Measurements from ENCODE around the gene QRICH1. TPM values are rescaled to one million over a fixed set of nuclear protein-coding genes. Genes with fewer than 3 reads are reported as not detected.

The QRICH1 gene
- total and polyA plus RNA-seq, 10 of the 15 experiments (the other 5 are each of a cell fraction or from before 2014, with no cell fraction given), result 22.2 to 116 (median 81.4) TPM

- no peak for TF ChIP-seq YBX1 (IDR thresholded peaks at IDR 0.05)
- TF ChIP-seq NR2F1 (conservative IDR thresholded peaks at IDR 0.05), result peak; percentile 7; the same call in 1 of the 2 replicates
- no peak for TF ChIP-seq USF1 (IDR thresholded peaks at IDR 0.05; ENCODE audit: borderline replicate concordance, extremely low read length, insufficient read depth, low read depth, low read length)
- TF ChIP-seq MXI1 (IDR thresholded peaks at IDR 0.05; ENCODE audit: low read depth, low read length), result peak; percentile 19; the same call in 1 of the 2 replicates
- no peak for TF ChIP-seq ETV6 (conservative IDR thresholded peaks at IDR 0.05 in 1 of 2, IDR thresholded peaks at IDR 0.05 in 1 of 2; ENCODE audit: borderline replicate concordance in 1 of 2, low read depth in 1 of 2)
- TF ChIP-seq RB1 (IDR thresholded peaks at IDR 0.05; ENCODE audit: borderline replicate concordance), result peak; percentile 69; the same call in 1 of the 2 replicates
- TF ChIP-seq POLR2A (IDR thresholded peaks at IDR 0.05; ENCODE audit: low read depth, low read length), result peak; percentile 87
- no peak for TF ChIP-seq CBX3 (IDR thresholded peaks at IDR 0.05; ENCODE audit: borderline replicate concordance, low read depth)
- TF ChIP-seq MEF2B (IDR thresholded peaks at IDR 0.05; ENCODE audit: partially characterized antibody, poor library complexity, severe bottlenecking), result no peak
- no peak for TF ChIP-seq CHD1 (IDR thresholded peaks at IDR 0.05; ENCODE audit: low read depth, low read length)
- TF ChIP-seq SMC3 (IDR thresholded peaks at IDR 0.05; ENCODE audit: borderline replicate concordance, low read length), result peak; percentile 13; the same call in 1 of the 2 replicates
- TF ChIP-seq FOXK2 (IDR thresholded peaks at IDR 0.05), result peak; percentile 91
- no peak for TF ChIP-seq BCLAF1 (IDR thresholded peaks at IDR 0.05)
- TF ChIP-seq MAX (IDR thresholded peaks at IDR 0.05; ENCODE audit: low read depth, low read length), result no peak
- TF ChIP-seq CUX1 (IDR thresholded peaks at IDR 0.05; ENCODE audit: insufficient replicate concordance, low read depth, low read length), result no peak
- no peak for TF ChIP-seq MTA2 (IDR thresholded peaks at IDR 0.05; ENCODE audit: low read depth)
- TF ChIP-seq RBBP5 (conservative IDR thresholded peaks at IDR 0.05), result no peak
- peak; percentile 75 to 98 for TF ChIP-seq EGR1 (IDR thresholded peaks at IDR 0.05; ENCODE audit: borderline replicate concordance in 1 of 2, low read depth in 2 of 2, low read length in 2 of 2)
- peak; percentile 91 for TF ChIP-seq SIN3A (IDR thresholded peaks at IDR 0.05; ENCODE audit: low read depth, low read length)
Observed at GRCh38 chr3:49093853-49094767, at the start of gene QRICH1 (continued).
